GM23248 (cell line): ENCODE data around the gene RERE.

Experiments
- EZH2 ChIP-seq: fragments of 200-600 bp; sonication (generic); IDR thresholded peaks from 2 replicates; pipeline ENCODE4 v1.6.1; 2018; ENCODE audit warnings: antibody characterized with exemption, mild to moderate bottlenecking; ENCODE audit not compliant: insufficient read depth, poor library complexity, severe bottlenecking
- EZH2phosphoT487 ChIP-seq: fragments of 200-600 bp; sonication (generic); IDR thresholded peaks from 2 replicates; pipeline ENCODE4 v1.6.1; 2018; ENCODE audit warnings: antibody characterized with exemption, moderate library complexity, mild to moderate bottlenecking, low read depth; ENCODE audit not compliant: insufficient read depth

DNA sequence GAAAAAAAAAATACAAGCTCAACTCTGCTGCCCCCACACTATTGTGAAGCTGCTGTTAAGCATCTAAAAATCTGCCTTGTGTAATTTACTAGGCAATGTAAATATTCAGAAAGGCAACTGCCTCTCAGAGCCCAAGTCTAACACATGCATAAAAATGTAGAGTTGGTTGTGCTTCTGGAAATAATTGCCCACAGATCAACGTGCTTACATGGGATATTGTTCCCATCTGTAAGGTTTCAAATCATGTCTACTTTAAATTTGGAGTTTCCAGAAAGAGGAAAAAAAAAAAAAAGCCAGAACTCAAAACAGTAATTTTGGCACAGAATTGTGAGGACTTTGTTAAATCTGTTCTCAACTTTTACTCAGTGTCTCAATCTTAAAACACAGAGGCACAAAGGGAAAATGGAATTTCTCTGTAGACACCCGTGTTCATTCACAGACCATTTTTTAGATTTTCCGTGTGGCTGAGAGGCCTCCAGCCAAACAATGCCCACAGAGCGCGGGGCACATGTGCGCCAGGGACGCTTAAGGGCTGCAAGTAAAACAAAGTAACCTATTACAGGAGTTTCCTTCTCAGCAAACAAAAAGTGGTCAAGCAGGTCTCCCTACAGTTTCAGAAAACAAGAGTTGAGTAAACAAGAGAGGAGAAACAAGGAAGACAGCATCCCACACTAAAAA, 115.5 kb downstream of the RERE start:
- TF ChIP-seq EZH2: no peak
- no peak for TF ChIP-seq EZH2phosphoT487
